RKO (cell line): Measurements from ENCODE around the gene CATSPER1.
"Not testable (repeated sequence)": the region's sequence is repeated elsewhere in the genome, so short reads cannot be mapped to it uniquely, and the experiment has no call there.

Source experiments
- DNase-seq: peaks from one replicate; pipeline ENCODE4 v3.0.0-alpha.2; 2016; ENCODE audit warnings: low spot score

CATSPER1 gene

GRCh38 chr11:66051766-66052663 is 25.7 kb upstream of the CATSPER1 start, which contains the start of gene SF3B2:
SF3B2 (plus strand) TSS chr11:66052364; CDS start chr11:66052385, 21 bp downstream.
- peak; percentile 98 for DNase-seq

GRCh38 chr11:66051371-66051765 is 25.1 kb upstream of the CATSPER1 start:
- no peak for DNase-seq

GRCh38 chr11:66050581-66051231 is 24.4 kb upstream of the CATSPER1 start:
- peak; percentile 30 for DNase-seq

GRCh38 chr11:66048547-66049323 is 22.5 kb upstream of the CATSPER1 start, which contains the start of gene GAL3ST3:
GAL3ST3 (minus strand) TSS chr11:66049161; CDS start chr11:66045415, 3,746 bp downstream.
- no peak for DNase-seq

GRCh38 chr11:66047541-66048365 is 21.5 kb upstream of the CATSPER1 start:
- no peak for DNase-seq

GRCh38 chr11:66046901-66047300 is 20.6 kb upstream of the CATSPER1 start:
- DNase-seq, result no peak

- DNase-seq, result peak; percentile 85
These were observed 18.9 kb upstream of the CATSPER1 start for GRCh38 chr11:66045177-66045639.

- peak; percentile 86 for DNase-seq
These were observed 18.5 kb upstream of the CATSPER1 start for GRCh38 chr11:66044757-66045156.

- no peak for DNase-seq
These were observed 17.0 kb upstream of the CATSPER1 start for GRCh38 chr11:66042996-66043906.

- no peak for DNase-seq
These were observed 16.1 kb upstream of the CATSPER1 start for GRCh38 chr11:66042227-66042995.

- no peak for DNase-seq
These were observed 13.5 kb upstream of the CATSPER1 start for GRCh38 chr11:66039765-66040164.

GRCh38 chr11:66037327-66037726 is 11.0 kb upstream of the CATSPER1 start:
- DNase-seq, result no peak

- DNase-seq, result no peak
These were observed 10.0 kb upstream of the CATSPER1 start for GRCh38 chr11:66036334-66036710.

GRCh38 chr11:66035653-66036333 is 9.5 kb upstream of the CATSPER1 start:
- no peak for DNase-seq

- DNase-seq, result peak; percentile 45
These were observed 6.9 kb upstream of the CATSPER1 start for GRCh38 chr11:66032957-66033735.

GRCh38 chr11:66023186-66023440 is 3.2 kb downstream of the CATSPER1 start:
- DNase-seq, result not testable (repeated sequence)

- DNase-seq, result peak; percentile 68
These were observed 3.7 kb downstream of the CATSPER1 start for GRCh38 chr11:66022401-66023185.
